ENCODE measurements around the gene PRPH.
"Not testable (repeated sequence)": the region's sequence is repeated elsewhere in the genome, so short reads cannot be mapped to it uniquely, and the experiment has no call there.

PRPH gene

DNA sequence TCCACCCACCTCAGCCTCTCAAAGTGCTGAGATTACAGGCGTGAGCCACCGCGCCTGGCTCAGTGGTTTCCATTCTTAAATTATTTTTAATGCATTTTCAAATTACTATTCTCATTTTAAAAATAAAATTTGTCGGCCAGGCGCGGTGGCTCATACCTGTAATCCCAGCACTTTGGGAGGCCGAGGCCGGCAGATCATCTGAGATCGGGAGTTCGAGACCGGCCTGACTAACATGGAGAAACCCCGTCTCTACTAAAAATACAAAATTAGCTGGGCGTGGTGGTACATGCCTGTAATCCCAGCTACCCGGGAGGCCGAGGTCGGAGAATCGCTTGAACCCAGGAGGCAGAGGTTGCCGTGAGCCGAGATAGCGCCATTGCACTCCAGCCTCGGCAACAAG lies 38.8 kb downstream of the PRPH start:
- not testable (repeated sequence) for DNase-seq (ENCODE audit: low read depth)

DNA sequence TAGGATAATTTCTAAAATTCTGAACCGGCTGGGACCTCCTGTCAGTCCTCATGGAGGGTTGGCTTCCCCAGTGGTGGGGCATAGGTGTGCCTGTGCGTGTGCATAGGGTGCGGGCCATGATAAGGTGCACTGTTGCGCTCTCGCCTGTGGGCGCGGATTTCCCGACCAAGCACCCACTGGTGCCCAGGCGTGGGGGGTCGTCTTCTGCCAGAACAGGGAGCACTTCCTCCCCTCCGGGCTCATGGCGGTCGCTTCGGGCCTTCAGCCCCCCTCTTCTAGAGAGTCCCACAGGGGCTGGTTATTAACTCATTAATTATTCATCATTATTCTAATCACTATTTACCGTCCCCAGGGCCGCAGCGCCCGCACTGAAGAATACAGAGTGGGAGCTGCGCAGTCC lies 39.3 kb downstream of the PRPH start:
- no peak for DNase-seq (ENCODE audit: low read depth)

- DNase-seq (ENCODE audit: low read depth) = no peak
Observed at GRCh38 chr12:49334681-49335080, 39.7 kb downstream of the PRPH start.

DNA sequence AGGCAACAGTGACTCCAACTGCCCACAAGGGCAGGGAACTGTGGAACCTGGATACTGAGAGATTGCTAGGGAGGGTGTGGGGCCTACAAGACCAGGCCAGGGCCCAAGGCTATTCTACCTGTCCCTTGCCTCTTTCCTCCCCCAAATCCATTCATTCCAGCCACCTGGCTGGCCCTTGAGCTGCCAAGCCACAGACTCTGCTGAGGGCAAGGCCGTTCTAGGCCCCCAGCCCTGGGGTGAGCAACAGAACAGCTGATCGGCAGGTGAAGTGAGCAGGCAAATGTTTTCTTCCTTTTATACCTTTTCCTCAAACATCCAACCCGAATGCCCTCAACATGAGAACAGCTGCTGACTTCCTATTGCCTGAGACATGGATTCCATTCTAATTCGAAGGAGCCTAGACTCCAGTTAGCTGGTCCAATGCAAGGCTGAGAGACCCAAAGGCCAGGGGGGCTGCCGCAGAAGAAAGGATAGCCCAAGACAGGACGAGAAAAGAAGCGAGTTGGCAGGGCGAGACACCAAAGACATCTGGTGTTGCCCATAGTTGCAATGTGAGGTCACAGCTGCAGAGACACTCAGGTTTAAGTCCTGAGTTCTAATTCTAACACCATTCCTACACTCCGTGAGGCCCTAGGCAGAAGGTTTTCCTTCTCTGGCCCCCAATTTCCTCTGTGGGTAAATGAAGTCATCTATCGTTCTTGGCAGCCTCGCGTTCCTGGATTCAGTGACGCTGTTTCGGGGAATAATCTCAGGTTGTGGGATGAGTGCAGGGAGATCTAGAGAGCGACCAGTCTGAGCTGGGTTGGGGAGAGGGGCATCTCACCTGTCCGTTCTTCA lies 40.4 kb downstream of the PRPH start:
- DNase-seq (ENCODE audit: low read depth) = no peak

- no peak for DNase-seq (ENCODE audit: low read depth)
Observed at GRCh38 chr12:49335955-49336644, 41.2 kb downstream of the PRPH start.

- DNase-seq (ENCODE audit: low read depth) = peak; percentile 70
Observed at GRCh38 chr12:49336645-49337584, 42.0 kb downstream of the PRPH start, which contains the start of gene C1QL4. C1QL4 (minus strand) TSS chr12:49337188; CDS start chr12:49336477, 711 bp downstream.

GRCh38 chr12:49338830-49339463 lies 44.0 kb downstream of the PRPH start:
- DNase-seq (ENCODE audit: low read depth) = no peak

DNA sequence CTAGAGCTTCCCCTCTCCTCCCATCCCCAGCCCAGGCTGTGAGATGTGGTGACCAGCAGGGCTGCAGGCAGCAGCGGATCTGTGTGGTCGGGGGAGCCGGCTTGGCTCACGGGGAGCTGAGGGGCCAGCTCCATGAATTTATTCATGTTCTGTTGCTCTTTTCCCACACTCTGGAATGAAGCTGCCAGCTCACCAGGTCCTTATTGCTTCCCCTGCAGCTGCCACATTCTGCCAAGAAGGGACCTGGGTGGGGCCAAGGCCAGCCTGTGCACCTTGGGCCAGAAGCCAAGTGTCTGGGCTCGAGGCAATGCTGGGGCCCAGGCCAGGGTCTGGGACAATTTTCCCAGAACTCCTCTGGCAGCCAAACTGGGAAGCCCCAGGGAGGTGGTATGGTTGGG lies 44.5 kb downstream of the PRPH start:
- no peak for DNase-seq (ENCODE audit: low read depth)

DNA sequence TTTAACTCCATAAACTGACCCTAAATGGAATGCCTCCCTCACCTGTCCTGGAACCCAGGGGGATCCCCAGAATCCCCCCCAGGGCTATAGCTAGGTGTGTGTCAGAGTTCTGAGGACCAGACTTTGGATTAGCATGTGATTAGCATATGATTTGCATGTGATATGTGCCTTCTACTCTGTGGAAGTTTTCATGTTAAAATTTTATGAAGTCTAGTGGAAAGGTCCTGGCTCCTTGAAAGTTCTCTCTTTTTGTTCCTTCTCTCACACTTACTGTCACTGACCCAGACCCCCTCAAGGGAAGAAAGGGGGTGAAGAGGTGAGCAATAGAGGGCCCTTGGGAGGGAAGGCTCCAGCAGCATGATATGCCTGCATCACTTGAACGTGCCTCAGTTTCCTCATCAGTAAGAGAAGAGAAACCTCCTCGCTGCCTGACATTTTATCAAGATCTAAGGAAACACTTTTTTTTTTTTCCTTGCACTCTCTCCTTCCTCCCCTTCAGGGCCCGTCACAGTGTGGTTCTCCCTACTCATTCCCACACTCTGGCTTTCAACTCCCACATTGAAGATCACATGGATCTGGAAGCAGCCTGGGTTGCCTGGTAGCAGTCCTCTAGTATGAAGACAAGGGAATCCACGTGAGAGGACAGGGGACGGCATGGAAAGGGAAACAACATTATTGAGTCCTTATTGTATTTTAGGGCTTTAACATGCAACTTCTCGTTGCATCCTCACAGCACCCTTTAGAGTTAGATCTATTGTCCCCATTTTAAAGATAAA lies 45.3 kb downstream of the PRPH start:
- no peak for DNase-seq (ENCODE audit: low read depth)

DNA sequence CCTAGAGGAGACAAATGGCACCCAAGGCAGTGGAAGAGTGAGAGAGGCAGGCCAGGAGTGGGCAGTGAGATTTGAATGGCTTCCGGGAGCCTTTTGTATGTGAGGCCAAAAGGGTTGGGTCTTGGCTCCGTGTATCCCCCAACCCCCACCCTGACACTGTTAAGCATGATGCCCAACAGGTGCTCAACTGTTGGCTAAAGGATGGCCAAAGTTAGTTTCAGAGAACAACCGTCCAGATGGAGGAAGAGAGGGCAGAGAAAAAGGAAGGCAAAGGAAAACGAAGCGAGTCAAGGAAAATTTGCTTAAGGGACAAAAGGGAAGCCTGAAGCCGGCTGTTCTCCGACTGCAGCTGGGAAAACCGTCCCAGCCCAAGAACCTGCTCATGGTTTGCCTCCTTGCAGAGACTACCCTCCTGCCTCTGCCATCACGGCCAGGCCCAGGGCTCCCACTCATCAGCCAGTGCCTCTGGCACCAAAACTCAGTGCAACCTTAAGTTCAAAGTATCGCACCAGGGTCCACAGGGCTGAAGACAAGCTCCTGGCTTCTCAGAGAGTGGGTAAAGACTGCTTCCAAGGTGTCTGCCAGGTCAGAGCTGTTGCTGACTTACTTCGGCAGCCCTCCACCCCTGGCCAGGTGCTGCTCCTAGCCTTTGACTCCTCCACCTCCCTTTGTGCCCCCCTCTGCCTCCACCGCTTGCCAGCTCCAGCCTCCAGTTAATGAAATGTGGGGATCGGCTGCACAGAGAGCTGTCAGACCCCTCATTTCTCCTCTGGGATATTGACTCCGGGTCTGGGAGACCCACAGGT lies 46.2 kb downstream of the PRPH start:
- no peak for DNase-seq (ENCODE audit: low read depth)

- DNase-seq (ENCODE audit: low read depth) = no peak
Observed at GRCh38 chr12:49341777-49342065, 46.8 kb downstream of the PRPH start.

- peak; percentile 40 for DNase-seq (ENCODE audit: low read depth)
Observed at GRCh38 chr12:49342066-49342913, 47.3 kb downstream of the PRPH start.

GRCh38 chr12:49342914-49343731 lies 48.2 kb downstream of the PRPH start:
- DNase-seq (ENCODE audit: low read depth) = no peak

DNA sequence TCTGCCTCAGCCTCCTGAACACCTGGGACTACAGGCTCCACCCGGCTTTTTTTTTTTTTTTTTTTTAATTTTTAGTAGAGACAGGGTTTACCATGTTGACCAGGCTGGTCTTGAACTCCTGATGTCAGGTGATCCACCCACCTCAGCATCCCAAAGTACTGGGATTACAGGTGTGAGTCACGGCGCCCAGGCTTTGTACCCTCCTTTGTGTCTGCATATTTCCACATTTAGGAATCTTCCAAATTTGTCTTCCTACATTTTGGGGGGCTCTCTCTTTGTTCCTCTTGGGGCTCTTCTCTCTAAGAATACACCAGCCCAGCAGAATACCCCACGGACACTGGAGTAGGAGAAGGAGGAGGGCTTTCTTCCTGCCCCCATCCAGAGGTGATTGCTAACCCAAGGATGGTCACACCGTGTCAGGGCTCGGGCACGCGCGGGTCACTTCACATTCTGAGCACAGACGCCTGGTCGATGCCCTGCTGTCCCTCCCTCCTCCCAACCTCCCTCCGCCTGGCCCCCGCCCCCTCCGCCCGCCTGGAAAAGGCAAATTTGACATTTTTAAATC lies 49.6 kb downstream of the PRPH start:
- no peak for DNase-seq (ENCODE audit: low read depth)

DNA sequence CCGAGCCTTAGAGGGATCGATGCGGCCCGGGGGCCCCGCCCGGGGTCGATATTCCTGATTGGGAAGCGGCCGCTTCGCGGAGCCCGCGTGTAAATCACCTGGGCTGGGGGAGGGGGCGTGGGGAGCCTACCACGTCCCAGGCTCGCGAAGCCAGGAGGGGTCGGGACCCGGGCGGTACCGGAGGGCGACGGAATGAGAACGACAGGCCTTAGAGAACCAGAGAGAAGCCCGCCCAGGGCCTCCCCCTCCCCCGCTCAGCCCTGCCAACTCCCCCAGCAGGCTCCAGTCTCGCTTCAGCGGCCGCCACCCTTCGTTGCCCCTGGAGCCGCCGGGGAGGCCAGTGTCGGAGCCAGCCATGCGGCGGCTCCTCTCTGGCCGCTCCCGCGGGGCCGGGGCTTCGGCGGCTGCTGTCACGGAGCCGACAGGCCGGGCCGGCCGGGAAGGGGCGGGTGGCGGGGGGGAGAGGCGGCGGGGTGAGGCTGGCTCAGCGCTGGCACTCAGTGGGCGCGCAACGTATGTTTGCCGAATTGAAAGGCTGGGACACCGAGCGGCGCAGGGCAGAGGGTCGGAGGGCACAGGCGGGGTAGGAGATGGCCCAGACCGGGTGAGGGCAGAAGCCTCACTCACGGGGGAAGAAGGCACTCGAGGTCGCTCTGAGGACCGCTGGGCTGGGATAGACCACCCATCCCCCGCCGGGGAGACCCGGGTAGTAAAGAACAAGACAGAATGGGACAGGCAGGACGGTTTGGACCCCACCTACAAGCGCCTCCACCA lies 50.3 kb downstream of the PRPH start:
- no peak for DNase-seq (ENCODE audit: low read depth)

- no peak for DNase-seq (ENCODE audit: low read depth)
Observed at GRCh38 chr12:49345825-49346658, 51.1 kb downstream of the PRPH start.

All from T-helper 22 cell (primary cell).